CD4-positive, alpha-beta T cell treated with Interleukin-1 beta for 1 hour (primary cell): Measurements from ENCODE around the gene RPS6KB1.
"Not testable (repeated sequence)": the region's sequence is repeated elsewhere in the genome, so short reads cannot be mapped to it uniquely, and the experiment has no call there.

Experiments
- DNase-seq, 2 donors: peaks; one replicate each; pipeline ENCODE4 v3.0.0-alpha.2; 2020 to 2022

Gene RPS6KB1

GRCh38 chr17:59892924-59893675, at the start of gene RPS6KB1, which contains the start of gene TUBD1:
TSS of gene RPS6KB1 (plus strand) at chr17:59893121. CDS start at chr17:59893185, 64 bp downstream.
TSS of gene TUBD1 (minus strand) at chr17:59892943. CDS start at chr17:59891002, 1,941 bp downstream.
- DNase-seq = peak; percentile 99

GRCh38 chr17:59844884-59845594, 47.9 kb upstream of the RPS6KB1 start:
- DNase-seq = no peak

GRCh38 chr17:59845595-59846393, 47.1 kb upstream of the RPS6KB1 start:
- DNase-seq = peak in 1 of 2 donors; percentile 23

DNA sequence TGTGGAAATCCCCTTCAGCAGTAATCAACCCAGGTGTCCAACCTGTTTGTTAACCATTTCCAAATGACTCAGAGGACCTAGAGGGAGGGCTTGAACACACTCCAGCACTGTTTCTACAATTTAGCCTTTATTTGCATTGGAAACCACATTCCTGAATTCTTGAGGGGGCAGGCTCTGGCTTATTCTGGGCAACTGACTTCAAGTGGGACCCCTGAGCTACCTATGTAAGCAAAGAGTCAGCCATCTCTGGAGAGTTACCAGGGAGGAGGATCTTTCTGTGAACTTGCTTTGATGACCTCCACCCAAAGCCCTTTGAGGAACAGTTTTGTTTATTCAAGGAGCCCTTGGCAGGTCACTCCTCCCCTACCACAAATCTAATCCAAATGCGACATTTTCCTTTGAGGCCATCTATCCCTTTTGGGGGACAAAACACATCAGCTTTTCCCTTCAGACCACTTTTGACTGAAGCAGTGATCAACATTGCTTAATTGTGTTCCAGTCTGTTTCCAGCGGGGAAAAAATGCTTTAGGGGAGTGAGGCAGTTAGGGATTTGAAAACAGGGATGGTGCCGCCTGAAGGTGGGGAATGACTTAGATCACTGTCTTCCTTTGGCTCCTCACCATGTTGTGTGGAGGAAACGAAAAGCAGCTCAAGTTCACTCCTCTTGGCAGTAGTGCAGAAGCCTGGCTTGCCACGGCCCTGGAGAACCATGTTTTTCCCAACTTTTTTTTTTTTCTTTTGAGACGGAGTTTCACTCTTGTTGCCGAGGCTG, 46.3 kb upstream of the RPS6KB1 start:
- DNase-seq = peak in 1 of 2 donors; percentile 63

GRCh38 chr17:59848385-59848668, 44.6 kb upstream of the RPS6KB1 start:
- DNase-seq = no peak

GRCh38 chr17:59848778-59849177, 44.1 kb upstream of the RPS6KB1 start:
- DNase-seq = peak; percentile 17 to 46

GRCh38 chr17:59850311-59850710, 42.6 kb upstream of the RPS6KB1 start:
- not testable (repeated sequence) for DNase-seq

- no peak for DNase-seq
These were observed 41.2 kb upstream of the RPS6KB1 start for GRCh38 chr17:59851439-59852375.

DNA sequence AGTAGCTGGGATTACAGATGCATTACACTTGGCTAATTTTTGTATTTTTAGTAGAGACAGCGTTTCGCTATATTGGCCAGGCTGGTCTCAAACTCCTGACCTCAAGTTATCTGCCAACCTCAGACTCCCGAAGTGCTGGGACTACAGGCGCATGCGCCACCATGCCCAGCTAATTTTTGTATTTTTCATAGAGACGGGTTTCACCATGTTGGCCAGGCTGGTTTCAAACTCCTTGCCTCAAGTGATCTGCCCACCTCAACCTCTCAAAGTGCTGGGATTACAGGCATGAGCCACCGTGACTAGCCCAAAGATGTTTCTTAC, 40.1 kb upstream of the RPS6KB1 start:
- not testable (repeated sequence) for DNase-seq

DNA sequence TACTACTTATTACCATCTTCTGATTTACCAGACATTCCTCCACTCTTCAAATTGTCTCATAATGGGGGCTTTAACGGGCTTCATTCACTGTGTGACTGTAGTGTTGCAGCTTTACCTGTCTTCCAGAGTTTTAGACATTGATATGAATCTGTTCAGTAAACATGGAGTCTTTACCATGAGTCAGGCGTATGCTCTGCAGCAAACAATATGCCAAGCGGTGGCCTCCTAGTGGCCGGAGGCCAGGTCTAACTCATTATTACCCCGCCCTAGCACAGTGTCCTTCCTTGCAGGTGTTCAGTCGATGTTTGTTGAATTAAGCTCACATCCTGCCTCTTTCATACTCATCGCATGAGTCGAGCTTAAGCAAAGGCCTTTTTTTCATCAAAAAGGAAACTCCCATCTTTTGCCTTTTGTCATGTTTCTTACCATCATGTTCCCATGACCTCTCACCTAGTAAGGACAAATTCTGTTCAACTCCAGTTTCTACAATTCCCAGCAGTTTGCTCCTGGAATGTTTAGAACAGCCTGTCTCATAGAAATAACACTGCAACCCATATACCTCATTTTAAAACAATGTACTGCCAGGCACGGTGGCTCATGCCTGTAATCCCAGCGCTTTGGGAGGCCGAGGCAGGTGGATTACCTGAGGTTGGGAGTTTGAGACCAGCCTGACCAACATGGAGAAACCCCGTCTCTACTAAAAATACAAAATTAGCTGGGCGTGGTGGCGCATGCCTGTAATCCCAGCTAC, 39.6 kb upstream of the RPS6KB1 start:
- DNase-seq = peak; percentile 53 to 73

DNA sequence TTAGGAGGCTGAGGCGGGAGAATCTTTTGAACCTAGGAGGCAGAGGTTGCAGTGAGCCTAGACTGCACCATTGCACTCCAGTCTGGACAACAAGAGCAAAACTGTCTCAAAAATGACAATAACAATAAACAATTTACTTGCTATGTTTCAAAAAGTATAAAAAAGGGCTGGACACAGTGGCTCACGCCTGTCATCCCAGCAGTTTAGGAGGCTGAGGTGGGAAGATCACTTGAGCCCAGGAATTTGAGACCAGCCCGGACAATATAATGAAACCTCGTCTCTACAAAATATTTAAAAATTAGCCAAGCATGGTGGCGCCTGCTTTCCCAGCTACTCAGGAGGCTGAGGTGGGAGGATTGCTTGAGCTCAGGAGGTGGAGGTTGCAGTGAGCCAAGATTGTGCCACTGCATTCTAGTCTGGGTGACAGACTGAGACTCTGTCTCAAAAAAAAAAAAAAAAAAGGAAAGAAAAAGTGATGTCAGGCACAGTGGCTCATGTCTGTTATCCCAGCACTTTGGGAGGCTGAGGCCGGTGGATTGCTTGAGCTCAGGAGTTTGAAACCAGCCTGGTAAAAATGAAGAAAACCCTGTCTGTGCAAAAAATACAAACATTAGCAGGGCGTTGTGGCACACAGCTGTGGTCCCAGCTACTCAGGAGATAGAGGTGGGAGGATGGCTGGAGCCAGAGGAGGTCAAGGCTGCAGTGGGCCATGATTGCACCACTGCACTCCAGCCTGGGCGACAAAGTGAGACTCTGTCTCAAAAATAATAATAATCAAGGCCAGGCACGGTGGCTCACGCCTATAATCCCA, 38.8 kb upstream of the RPS6KB1 start:
- not testable (repeated sequence) for DNase-seq

DNA sequence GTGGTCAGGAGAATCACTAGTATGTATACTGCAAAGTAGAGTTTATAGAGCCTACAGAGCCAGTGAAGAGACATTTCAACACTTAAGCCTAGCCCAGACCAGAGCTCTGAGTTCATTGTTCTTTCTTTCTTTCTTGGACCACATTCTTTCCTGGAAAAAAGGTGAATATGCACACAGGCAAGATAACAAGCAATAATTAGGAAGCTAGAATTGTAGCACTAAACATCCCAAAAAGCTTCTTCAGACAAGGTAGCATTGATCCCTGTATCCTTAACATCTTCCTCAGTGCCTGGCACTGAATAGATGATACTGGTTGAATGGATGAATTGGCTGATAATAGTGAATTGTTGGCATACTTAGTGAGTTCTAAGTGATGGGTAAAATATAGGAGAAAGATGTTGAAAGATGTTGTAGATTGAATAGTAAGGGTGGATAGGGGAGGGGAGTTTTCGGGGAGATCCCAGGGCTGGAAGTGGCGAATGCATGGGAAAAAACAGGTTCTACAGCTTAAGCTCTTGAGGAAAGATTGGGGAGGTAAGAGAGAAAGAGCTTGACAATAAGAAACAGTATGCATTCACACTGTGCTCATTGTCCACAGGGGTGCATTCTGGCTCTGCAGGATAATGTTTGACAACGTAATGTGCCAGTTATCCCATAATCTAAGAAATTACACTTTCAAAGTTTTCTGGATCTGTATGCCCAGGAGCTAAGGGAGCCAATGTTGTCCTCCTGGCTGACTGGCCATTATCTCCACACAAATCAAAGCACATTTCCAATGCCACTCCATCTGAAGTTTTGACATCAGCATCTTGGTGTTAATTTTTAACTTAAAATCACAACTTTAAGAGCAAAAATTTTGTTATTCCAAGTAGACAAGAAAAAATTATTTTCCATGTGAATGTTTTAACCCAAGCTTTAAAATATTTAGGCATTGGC, 35.8 kb upstream of the RPS6KB1 start:
- no peak for DNase-seq

GRCh38 chr17:59858167-59858816, 34.6 kb upstream of the RPS6KB1 start:
- DNase-seq = no peak

GRCh38 chr17:59858932-59859331, 34.0 kb upstream of the RPS6KB1 start:
- no peak for DNase-seq

DNA sequence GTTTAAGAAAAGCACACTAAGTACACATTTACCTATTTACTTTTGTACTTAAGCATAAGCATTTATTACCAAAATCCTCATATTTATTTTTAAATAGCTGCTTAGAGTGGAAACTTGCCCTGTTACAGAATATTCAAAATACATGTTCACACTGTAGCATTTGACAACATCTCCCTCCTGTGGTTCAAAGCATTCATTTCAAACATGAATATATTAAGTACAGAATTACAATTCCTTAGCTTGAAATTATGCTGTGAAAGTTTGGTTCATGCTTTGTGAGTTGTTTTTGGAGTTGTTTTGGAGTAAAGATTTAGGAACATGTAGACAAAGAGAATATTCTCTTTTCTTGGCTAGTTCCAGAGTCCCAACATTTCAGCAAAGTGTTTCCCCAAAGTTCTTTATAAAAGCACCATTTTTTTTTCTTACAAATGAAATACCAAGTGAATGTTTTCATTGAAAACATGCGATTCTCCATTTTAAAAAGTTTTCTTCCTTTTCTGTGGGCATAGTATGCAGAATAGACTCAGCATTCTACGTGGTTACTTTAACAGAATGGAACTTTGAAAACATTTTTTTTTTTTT, 33.4 kb upstream of the RPS6KB1 start:
- peak in 1 of 2 donors; percentile 55 for DNase-seq

DNA sequence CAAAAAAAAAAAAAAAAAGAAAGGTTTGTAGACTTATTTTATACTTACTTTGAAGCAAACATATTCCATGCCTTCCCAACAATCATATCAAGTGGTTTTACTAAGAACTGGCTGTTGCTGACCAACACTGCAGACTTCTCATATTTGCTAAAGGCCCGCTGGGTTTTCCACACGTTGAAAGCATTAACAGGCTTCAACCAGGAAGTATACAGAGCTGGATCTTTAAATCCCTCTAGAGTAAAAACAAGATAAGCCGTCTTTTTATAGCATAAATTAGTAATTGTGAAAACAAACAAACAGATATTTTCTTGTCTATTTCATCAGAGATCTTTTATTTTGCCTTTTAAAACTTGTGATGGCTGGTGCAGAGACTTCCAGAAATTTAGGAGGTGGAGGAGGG, 29.3 kb upstream of the RPS6KB1 start:
- DNase-seq = no peak

- DNase-seq = no peak
These were observed 23.0 kb upstream of the RPS6KB1 start for GRCh38 chr17:59869941-59870218.

GRCh38 chr17:59870482-59870881, 22.4 kb upstream of the RPS6KB1 start:
- no peak for DNase-seq
